Daoy (cell line): ENCODE measurements around the gene SVOPL. TPM values are rescaled to one million over a fixed set of nuclear protein-coding genes. Genes with fewer than 3 reads are reported as not detected.

ENCODE experiments used
- DNase-seq: peaks from one replicate; pipeline ENCODE4 v3.0.0-alpha.2; 2015; ENCODE audit warnings: low read depth
- total RNA-seq: library from RNA; depleted of rRNA; stranded (reverse); fragments of >200 nt; shearing (Covaris generic); gene quantifications from 2 replicates; pipeline ENCODE4 v1.2.3, GENCODE V29; 2014; rRNA removed

SVOPL gene
- total RNA-seq, 1 experiment from 2014 or later: not detected

DNA sequence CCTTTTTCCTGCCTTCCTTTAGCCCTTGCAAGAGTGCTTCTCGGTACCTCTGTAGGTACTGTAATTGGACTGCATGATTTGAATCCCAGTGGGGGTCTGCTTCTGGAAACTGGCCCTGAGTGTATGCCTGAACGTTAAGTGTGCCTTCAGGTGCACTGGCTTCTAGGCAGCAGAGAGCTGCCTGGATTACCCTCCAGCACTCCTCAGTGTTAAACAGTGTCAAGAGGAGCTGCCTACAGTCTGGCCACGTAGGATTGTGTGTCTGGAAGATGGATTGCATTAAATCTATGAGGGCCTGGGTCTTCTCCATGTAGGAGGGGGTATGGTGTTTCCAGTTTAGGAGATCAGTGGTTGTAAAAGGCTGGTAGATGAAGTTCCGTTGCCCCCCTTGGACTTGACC lies 137.4 kb downstream of the SVOPL start:
- no peak for DNase-seq

- DNase-seq: no peak
Observed at GRCh38 chr7:138559448-138559847, 141.7 kb downstream of the SVOPL start.

GRCh38 chr7:138556771-138557484 lies 144.2 kb downstream of the SVOPL start:
- DNase-seq: no peak

DNA sequence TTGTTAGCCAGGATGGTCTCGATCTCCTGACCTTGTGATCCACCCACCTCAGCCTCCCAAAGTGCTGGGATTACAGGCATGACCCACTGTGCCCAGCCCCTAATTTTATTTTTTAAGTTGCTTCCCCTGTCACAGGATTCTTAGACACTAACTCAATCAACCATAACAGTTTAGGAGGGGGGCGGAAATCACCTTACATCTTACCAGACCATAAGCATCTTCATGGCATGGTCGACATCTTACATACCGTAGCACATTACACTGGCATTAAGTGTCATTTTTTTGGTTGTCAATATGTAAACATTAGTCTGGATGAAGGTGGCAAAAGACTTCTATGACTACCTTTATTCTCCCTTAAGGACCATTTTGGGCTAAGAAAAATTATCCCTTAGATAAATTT lies 145.5 kb downstream of the SVOPL start:
- no peak for DNase-seq

GRCh38 chr7:138554674-138555073 lies 146.5 kb downstream of the SVOPL start:
- DNase-seq: no peak

DNA sequence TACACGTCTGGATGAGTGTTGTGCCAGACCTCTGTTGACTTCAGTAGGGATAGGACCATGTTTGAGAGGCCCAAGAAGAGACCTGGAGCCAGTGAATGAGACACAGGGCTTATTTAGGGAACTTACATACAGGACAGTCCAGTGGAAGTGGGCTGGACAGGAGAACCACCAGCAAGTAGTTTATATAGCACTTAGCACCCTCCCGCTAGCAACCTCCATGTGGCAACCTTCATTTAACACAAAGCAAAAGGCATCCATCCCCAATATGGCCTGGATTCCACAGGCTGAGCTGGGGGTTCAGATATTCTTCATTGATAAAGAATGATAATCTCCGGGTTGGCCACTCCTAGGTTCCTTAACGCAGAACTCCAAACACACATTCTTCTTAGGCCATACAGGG lies 147.4 kb downstream of the SVOPL start:
- DNase-seq: no peak

DNA sequence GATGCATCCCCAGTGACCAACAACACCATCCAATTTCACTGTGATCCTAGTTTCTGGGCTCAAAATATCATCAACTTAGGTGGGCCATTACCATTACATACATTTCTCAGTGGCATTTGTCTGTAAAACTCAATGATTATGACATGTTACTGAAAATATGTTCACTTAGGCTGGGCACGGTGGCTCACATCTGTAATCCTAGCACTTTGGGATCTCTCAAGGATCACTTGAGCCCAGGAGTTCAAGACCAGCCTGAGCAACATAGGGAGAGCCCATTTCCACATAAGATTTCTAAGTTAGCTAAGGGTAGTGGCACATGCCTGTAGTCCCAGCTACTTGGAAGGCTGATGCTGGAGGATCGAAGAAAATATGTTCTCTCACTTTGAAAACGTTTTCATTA lies 150.1 kb downstream of the SVOPL start:
- no peak for DNase-seq

- DNase-seq: no peak
Observed at GRCh38 chr7:138550337-138550736, 150.8 kb downstream of the SVOPL start.

DNA sequence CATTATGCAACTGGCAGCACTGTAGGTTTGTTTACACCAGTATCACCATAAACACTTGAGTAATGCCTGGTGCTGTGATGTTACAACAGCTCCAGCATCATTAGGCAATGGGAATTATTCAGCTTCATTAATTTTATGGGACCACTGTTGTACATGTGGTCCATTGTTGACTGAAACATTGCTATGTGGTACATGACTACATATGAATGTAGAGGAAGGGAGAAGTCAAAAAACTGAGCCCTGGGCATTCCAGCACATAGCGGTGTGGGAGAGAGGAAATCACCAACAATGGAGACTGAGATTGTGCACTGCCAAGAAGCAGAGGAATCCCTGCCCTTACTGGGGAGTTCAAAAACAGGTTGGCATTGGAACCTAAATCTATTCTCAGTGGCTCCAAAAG lies 152.1 kb downstream of the SVOPL start:
- DNase-seq: no peak

DNA sequence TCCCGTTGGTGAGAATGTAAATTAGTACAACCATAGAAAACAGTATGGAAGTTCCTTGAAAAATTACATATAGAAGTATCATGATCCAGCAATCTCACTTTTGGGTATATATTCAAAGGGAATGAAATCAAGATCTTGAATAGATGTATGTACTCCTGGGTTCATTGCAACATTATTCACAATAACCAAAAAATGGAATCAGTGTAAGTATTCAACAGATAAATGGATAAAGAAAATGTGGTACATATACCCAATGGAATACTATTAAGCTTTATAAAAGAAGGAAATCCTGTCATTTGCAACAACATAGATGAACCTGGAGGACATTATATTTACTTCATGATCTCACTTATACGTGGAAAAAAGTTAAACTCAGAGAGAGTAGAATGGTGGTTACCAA lies 154.3 kb downstream of the SVOPL start:
- no peak for DNase-seq

- DNase-seq: no peak
Observed at GRCh38 chr7:138546064-138546619, 155.0 kb downstream of the SVOPL start.

GRCh38 chr7:138545123-138545522 lies 156.0 kb downstream of the SVOPL start:
- DNase-seq: no peak

Other genes with a start within 250 kb of the SVOPL start
- gene TRIM24, start 241.1 kb downstream of the SVOPL start, total RNA-seq: 11.6 and 12.3 TPM in 2 replicates
- gene TMEM213, start 96.6 kb upstream of the SVOPL start, total RNA-seq: not detected in 2 replicates
- gene ATP6V0A4, start 96.8 kb upstream of the SVOPL start, total RNA-seq: 0.63 TPM in 1 of 2 replicates, not detected in the other